ENCODE data around the gene PKD1.
"Not testable (repeated sequence)": the region's sequence is repeated elsewhere in the genome, so short reads cannot be mapped to it uniquely, and the experiment has no call there.

PKD1 gene

DNA sequence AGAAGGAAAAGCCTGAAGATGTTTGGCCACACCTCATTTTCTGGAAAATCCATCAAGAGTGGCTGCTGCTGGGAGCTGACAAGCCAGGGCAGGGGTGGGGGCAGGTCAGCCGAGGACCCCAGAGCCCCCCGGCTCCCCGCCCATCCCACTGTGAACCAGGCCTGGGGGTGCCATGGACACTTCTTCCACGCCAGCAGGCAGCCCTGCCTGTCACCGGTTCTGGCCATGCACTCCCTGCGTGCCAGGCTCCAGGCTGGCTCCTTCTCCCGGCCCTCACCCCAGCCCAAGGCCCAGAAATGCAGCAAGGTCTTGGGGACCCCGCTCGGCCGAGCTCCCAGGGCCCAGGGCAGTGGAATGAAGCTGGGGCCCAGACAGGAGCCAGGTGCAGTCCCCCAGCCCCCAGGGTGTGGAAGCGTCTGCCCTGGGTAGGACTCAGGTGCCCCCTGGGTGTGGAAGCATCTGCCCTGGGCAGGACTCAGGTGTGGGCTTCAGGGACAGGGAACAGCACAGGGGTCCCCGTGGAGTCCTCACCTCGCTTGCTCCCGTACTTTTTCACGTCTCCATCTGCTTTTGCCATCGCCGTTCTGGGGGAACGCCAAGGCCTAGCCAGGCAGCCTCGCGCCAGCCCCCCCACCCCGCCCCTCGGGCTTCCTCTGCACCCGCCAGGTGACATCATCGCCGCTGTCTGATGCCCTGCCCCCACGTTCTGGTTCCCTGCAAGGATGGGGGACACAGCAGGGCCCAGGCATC is 12.6 kb downstream of the PKD1 start:
- not testable (repeated sequence) for DNase-seq

DNA sequence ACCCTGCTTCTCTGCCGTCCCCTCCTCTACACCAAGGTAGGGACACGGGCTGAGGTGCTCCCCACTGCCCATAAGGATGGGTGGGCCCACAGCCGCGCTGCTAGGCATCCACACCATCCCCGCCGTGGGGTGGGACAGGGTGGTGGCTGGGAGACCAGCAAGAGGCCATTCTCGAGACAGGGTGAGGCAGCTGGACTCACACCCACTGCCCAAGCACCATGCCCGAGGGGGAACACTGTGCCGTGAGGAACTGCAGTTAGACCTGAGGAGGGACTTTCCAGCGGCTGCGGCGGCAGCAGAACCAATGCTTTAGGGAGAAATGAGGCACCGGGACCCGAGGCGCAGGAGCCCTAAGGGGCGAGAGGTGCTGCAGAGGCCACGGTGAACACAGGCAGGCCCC is 13.3 kb downstream of the PKD1 start:
- no peak for DNase-seq

DNA sequence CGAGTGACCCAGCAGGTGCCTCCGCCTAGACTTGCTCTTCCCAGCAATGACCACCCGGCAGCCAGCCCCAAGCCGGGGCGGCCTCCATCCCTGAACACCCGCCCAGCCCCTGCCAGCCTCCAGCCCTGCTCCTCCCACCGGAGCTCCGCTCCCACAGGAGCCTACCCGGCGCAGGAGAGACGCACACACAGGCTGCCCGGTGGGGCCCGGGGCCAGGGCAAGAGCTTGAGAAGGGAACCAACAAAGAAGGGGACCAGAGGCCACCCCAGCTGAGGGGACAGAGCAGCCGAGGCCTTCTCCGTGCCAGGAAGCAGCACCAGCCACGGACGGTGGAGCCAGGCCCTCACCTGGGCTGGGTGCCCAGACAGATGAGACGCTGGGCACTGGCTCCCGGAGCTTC is 13.8 kb downstream of the PKD1 start:
- DNase-seq = no peak

DNA sequence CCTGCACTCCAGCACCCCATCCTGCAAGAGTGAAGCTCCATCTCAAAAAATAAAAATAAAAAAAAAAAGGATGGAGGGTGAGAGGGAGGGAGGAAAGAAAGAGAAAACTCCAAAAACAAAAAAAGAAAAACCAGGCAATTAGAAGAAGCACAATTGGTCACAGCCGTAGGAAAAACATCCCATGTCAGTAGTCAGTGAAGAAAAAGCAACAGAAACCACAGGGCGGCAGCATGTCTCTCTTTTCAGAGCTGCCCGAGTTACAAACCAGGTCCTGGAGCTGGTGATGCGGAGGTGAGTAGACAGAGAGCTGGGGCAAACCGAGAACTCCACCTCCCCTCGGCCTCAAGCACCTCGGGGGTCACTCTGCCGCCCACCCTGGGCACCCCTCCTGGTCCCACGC is 14.4 kb downstream of the PKD1 start:
- peak; percentile 16 for DNase-seq

DNA sequence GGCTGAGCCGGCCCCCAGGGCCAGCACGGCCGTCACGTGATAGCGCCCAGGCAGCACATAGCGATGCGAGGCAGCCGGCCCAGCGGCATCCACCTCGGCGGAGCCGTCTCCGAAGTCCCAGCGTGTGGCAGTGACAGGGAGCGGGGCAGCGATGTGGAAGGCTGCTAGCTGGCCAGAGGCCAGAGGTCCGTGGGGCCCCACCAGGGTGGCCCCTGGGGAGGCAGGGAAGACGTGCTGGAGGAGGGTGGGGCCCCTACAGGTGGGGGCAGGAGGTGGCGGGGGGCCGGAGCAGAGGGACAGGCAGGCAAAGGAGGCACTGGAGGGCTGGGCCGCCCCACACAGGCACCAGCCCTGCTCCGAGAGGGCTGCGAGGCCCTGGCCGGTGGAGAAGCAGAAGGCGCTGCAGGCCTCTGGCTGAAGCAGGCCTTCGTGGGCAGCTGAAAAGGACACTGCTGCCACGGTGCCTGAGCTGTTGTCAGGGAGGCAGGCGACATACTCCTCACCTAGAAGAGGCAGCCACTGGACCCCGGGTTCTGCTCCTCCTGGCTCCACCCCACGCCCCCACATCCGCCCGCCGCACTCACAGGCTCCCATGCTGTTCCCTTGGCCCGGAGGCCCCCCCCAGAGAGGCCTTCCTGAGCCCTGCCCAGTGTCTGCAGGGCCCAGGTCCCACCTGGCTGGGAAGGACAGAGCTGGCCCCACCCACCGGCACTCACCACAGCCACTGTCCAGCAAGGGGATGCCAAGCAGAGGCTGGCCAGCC is 17.6 kb downstream of the PKD1 start:
- DNase-seq = not testable (repeated sequence)

DNA sequence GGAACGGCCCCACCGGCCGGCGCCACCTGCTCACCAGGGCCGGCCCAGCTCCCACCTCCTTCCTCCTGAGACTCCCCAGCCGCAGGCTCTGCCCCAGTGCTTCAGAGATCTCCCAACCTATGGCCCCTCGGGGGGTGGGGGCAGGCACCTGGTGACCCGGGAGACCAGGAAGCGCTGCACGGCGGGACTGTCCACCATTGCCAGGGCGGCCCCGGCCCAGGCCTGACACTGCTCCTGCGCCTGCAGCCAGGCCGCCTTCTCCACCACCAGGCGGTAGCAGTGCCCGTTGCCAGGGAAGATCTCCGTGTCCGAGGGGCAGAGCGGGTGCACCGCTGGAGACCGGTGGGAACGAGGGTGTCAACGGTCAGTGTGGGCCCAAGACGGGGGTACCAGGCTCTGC is 18.4 kb downstream of the PKD1 start:
- not testable (repeated sequence) for DNase-seq

DNA sequence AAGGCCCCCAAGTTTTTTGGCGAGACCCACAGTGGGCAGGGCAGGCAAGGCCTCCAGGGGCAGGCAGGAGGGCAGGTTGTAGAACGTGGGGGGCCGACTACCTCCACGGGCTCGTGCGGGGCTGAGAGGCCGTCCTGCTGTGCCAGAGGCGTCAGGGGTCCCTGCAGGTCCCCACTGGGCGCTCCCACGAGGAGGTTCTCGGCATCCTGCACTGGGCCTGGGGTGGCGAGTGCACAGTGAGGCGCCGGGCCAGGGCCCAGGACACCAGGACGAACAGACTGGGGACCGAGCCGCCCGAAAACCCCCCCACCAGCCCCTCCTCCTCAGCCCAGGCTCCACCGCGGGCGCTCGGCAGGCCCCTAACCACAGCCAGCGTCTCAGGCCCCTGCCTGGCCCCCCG is 19.3 kb downstream of the PKD1 start:
- not testable (repeated sequence) for DNase-seq

DNA sequence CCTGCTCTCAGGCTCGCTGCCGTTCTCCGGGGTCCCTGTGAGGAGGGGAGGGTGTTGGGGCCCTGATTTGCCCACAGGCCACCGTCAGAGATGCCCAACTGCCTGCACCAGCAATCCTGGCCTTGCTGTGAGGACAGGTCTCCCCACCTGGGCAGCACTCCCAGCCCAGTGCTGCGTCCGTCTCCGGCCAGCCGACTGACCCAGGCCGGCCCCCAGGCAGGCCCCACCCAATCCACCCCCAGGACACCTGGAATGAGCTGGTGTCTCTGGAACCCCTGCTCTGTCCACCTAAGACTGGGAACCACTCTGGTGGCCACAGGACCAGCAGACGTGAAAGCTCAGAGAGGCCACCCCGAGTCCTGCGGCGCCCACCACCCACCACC is 20.1 kb downstream of the PKD1 start:
- no peak for DNase-seq

DNA sequence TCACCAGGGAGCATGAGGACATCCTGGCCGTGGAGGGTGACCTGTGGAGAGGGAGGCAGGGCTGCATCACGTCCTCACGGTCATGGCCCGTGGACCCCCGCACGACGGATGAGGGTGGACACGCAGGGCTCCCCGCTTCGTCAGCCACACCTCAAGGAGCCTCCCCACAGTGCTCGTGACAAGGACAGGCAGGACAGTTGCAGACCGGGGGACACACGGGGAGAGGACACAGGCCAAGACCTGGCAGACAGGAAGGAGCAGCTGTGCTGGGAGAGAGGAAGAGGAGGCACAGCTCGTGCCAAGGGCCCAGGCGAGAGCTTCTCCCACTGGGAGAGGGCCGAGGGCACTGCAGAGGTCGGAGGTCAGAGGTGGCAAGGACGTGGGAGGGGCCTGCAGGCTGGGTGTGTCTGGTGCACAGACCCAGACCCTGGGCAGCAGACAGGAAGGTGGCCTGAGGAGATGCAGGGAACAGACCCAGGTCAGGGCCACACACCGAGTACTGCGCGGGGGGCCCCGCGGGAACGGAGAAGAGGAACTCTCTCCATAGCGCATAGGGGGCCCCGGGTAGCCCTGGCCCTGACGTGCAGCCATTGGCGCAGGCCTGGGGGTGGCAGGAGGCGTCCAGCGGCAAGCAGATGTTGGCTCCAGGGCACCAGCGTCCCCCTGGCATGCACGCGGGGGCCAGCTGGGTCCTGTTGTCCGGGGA is 20.7 kb downstream of the PKD1 start:
- not testable (repeated sequence) for DNase-seq

DNA sequence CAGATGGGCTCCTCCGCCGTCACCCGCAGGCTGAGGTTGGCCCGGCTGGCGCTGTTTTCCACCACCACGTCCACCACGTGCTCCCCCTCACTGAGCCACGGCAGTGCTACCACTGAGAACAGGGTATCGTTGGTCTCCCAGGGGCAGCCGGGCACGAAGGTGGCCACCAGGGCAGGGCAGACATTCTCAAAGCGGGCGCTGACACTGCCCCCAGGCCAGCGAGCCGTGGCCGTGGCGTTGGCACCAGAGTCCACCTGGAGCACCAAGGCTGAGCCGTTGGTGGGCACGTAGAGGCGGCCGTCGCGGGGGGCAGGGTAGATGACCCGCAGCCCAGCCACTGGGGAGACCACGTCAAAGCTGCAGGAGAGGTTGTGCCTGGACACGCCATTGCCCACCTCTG is 21.5 kb downstream of the PKD1 start:
- DNase-seq = not testable (repeated sequence)

DNA sequence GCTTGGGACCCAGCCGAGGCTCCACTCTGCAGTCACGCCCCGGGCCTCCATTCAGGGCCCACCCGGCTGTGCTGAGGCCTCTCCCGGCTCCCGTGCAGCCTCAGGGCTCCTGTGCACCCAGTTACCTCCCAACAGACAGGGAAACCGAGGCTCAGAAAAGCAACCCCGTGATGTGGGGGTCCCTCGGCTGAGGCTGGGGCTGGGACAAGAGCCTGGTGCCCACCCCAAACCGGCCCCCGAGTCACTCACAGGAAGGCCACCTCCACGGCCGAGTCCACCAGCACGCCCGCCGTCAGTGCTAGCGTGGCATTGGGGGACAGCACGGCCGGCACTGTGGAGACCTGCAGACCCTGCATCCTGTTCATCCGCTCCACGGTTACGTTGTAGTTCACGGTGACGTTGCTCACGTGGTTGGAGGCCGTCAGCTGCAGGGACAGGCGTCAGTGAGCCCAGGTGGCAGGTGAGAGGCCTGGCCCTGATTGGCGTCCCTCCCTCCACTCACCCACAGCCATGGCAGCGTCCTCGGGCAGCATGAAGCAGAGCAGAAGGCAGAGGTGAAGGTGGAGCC is 23.1 kb downstream of the PKD1 start:
- not testable (repeated sequence) for DNase-seq

DNA sequence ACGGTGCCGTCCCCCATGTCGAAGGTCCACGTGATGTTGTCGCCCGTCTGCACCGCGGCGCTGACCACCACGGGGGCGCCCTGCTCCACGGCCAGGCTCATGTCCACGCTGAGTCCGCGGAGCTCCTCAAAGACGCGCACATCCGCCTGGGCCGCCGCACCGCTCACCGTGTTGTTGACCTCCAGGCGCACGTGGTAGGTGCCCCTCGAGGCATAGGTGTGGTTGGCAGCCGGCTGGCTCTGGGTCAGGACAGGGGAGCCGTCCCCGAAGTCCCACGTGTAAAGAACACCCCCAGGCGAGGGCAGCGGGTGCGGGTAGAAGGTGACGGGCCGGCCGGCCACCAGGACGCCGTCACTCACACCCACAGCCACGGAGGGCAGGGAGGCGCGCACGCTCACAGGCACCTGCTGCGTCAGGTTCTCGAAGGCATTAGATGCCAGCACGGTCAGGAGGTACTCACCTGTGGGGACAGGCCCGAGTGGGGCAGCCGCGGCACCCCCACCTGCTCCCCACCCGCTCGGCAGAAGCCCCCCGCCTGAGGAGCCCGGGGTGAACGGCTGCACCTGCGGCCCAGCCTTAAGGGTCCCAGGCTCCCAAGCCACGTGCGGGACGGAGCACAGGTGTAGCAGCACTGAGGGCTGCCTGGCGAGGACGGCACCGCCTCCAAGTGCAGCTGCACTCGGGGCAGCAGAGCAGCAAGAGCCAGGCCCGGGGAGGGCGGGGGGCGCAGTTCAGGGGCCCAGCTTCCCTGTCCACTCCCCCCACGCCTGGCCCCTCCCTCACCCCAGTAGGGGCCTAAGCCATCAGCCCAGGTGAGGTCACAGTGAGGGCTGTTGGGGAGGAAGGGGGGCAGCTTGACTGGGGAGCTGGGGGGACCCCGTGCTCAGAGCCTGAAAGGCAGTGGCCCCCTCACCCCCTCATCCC is 24.0 kb downstream of the PKD1 start:
- DNase-seq = not testable (repeated sequence)

DNA sequence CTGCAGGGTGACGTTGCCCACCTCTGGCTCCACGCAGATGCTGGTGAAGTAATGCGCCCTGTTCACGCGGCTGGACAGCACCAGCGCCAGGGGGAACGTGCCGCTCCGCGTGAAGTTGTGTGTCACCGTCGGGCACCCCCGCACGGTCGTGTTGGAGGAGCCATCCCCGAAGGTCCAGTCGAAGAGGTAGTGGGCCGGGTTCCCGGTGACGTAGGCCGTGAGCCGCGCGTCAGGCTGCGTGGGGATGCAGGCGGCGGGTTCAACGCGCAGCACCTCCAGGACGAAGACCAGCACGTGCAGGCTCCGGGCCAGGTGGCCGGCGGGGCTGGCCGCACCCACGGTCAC is 24.7 kb downstream of the PKD1 start:
- not testable (repeated sequence) for DNase-seq

DNA sequence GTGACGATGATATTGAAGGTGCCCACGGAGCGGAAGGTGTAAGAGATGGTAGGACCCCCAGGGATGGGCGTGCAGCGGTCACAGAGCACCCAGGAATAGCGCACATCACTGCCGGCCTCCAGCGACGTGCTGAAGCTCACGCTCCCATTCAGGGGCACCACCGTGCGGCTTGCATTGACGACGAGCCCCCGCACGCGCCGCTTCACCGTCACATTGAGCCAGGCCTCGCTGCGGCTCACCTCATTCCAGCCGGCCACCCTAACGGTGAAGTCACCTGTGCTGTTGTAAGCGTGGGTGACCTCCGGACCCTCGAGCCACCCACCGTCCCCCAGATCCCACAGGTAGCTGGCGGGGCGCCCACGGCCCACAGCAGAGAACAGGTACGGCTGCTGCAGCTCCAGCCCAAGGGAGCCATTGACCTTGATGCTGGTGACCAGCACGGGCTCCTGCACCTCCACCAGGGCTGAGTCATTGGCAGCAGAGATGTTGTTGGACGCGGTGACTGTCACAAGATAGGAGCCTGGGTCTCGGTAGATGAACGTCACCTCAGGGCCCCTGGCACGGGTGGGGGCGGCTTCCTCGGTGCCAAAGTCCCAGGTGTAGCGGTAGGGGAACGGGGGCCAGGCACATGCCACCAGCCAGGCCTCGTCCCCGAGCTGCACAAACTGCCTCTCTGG is 25.2 kb downstream of the PKD1 start:
- not testable (repeated sequence) for DNase-seq

DNA sequence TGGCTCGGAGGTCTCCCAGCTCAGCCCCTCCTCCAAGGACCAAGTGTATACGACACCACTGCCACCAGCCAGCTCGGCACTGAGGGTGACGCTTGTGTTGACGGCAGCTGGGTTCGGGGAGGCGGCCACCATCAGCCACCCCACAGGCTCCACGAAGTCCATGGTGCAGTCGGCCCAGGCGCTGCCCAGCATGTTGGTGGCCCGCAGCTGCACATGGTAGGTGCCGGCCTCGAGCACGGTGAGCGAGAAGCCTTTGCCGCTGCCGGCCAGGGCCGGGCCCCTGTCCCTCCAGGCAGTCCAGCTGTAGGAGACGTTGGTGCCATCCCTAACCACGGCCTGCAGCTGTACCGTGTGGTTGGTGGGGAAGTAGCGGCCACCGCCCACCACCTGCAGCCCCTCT is 25.8 kb downstream of the PKD1 start:
- DNase-seq = not testable (repeated sequence)

DNA sequence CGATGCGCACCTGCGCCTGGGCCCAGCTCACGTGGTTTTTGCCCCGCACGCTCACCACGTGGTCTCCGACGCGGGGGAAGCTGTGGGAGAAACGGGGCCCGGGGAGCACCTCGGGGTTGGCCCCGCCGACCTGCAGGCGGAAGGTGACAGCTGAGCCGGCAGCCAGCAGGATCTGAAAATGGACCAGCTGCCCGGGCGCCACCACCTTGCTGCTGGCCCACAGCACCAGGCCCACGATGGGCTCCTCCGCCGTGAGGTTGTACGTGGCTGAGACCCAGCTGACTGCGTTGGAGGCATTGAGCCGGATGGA is 26.5 kb downstream of the PKD1 start:
- not testable (repeated sequence) for DNase-seq

DNA sequence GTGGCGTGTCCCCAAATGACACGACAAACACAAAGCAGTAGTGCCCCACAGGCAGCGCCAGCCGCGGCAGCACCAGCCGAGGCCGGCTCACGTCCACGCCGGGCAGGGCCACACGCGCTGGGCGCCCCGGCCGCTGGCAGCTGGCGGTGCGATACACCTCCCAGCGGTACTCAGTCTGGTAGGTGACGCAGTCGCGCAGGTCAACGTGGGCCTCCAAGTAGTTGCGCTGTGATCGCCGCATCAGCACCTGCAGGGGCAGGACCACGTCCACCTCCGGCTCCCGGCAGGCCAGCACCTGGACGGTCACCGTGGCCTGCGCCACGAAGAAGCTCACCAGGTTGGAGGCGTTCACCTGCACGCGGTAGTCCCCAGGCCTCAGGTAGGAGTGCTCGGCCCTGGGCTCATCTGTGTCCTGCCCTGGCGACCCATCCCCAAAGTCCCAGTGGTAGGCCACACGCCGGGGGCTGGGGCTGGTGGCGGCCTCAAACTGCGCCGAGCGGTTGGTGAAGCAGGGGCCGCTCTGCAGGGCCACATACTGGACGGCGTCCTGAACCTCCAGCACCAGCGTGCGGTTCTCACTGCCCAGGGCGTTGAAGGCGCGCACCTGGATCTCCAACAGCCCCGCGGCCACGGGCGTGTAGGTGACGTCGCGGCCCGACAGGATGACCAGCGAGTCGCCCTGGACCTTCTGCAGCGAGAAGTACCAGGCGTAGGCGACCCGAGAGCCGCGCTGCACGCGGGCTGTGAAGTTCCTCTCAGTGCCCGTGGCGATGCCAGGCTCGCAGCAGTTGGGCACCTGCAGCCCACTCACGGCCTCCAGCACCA is 27.0 kb downstream of the PKD1 start:
- not testable (repeated sequence) for DNase-seq

DNA sequence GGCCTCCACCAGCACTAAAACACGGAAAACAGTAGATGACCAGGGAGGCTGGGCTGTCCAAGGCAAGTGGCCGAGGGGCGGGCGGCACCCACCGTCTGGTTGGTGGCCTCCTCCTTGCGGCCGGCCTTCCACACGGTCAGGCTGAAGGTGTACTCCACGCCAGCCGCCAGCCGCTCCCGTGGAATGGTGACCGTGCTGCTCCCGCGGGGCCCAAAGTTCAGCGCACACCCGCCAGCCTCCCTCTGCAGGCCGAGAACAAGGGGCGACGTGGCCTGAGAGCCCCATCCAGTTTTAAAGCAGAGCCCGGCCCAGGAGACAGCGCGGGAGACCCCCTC is 27.9 kb downstream of the PKD1 start:
- not testable (repeated sequence) for DNase-seq

DNA sequence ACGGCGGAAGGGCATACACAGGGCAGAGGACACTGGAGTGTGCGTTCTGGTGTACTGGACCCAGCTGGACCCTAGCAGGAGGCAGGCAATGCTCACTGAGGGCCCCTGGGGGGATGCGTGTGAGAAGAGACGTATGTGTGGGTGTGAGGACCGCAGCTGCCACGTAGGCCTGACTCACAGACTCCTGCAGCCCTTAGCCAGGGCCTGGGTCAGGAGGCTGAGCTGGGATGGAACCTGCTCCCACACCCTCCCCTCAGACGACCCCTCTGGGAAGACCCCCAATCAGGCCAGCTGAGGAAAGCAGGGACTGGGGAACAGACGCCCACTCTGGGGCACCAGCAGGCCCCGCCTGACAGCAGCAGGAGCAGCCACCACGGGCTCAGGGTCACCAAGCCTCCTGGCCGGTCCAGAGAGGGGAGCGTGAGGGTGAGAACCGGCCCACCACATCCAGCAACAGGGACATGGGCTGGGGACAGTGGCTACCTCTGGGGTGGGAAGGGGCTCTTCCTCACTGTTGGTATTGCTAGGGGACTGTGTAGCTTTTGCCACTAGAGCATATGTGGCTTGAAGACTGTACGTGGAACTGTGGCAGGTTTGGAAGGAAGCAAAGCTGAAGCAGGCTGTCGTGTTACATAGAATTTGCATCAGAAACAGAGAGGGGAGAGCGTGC is 28.4 kb downstream of the PKD1 start:
- not testable (repeated sequence) for DNase-seq

DNA sequence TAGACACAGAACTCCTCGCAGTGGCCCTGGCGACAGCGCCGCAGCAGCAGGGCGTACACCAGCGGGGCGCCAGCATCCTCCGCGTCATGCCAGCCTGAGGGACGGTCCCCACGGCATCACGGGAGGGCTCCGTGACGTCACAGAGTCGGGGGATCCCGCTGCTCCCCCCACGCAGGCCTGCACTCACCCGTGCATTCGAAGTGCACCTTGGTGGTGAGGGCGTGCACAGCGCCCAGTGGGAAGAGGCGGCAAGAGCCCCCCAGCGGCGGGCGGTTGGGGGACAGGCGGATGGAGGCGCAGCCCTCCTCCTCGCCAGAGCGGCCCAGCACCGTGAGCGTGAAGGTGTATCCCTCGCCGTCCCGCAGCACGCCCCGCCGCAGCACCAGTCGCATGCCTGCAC is 29.5 kb downstream of the PKD1 start:
- DNase-seq = not testable (repeated sequence)

DNA sequence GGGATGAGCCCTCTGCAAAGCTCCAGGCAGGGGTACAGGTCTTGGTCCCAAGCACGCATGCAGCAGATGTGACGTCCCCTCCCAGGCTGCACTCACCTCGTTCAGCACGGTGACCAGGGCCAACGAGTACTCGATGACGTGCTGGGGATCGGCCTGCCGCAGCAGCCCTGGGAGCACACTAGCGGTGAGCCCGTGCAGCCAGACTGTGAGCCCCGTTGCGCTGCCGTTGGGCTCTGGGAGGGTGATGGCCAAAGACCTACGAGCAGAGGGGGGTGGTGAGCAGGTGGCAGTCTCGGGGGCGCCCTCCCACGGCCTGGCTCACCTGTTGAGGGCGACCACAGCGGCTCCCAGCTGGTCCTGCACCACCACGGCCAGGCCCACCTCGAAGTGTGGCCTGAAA is 29.9 kb downstream of the PKD1 start:
- DNase-seq = not testable (repeated sequence)
